Measurements from ENCODE around the gene RPLP1.

DNA sequence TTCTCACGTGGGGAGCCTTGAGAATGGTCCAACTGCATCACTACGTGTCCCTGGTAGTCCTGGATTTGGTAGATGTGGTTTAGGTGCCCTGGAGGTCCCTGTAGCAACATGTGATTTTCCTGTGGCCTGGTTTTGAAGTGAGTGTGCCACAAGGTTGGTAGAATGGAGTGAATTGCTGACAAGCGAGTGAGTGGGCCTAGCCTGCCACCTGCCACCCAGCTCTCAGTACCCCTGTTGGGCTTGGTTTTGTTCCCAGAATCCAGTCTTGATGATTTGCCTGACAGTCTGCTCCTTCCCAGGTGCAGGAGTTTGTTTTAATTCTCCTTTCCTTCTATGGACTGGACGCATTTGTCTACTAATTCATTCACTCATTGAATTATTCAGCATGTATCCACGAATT lies 19.4 kb downstream of the RPLP1 start:
- TF ChIP-seq, protein P1, sequence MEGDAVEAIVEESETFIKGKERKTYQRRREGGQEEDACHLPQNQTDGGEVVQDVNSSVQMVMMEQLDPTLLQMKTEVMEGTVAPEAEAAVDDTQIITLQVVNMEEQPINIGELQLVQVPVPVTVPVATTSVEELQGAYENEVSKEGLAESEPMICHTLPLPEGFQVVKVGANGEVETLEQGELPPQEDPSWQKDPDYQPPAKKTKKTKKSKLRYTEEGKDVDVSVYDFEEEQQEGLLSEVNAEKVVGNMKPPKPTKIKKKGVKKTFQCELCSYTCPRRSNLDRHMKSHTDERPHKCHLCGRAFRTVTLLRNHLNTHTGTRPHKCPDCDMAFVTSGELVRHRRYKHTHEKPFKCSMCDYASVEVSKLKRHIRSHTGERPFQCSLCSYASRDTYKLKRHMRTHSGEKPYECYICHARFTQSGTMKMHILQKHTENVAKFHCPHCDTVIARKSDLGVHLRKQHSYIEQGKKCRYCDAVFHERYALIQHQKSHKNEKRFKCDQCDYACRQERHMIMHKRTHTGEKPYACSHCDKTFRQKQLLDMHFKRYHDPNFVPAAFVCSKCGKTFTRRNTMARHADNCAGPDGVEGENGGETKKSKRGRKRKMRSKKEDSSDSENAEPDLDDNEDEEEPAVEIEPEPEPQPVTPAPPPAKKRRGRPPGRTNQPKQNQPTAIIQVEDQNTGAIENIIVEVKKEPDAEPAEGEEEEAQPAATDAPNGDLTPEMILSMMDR (IDR thresholded peaks at IDR 0.05): no peak
- TF ChIP-seq POLR2A (IDR thresholded peaks at IDR 0.05): no peak

Data from testis (tissue), 2 donors.